ENCODE data around the gene IL36B.

The IL36B gene

GRCh38 chr2:113052396-113052917, at the start of gene IL36B:
Gene IL36B (minus strand): TSS chr2:113052867.
- TF ChIP-seq GATA2 (IDR thresholded peaks at IDR 0.05; ENCODE audit: low read depth, low read length) (no peak), GATA3 (IDR thresholded peaks at IDR 0.05; ENCODE audit: low read depth, low read length) (no peak)

GRCh38 chr2:113102133-113102532, 49.5 kb upstream of the IL36B start:
- TF ChIP-seq GATA2 (IDR thresholded peaks at IDR 0.05; ENCODE audit: low read depth, low read length) (no peak), GATA3 (IDR thresholded peaks at IDR 0.05; ENCODE audit: low read depth, low read length) (no peak)

- TF ChIP-seq GATA3 (IDR thresholded peaks at IDR 0.05; ENCODE audit: low read depth, low read length) (no peak), GATA2 (IDR thresholded peaks at IDR 0.05; ENCODE audit: low read depth, low read length) (no peak)
Measured at GRCh38 chr2:113098532-113098931, 45.9 kb upstream of the IL36B start.

- no peak for TF ChIP-seq GATA2 (IDR thresholded peaks at IDR 0.05; ENCODE audit: low read depth, low read length)
- no peak for TF ChIP-seq GATA3 (IDR thresholded peaks at IDR 0.05; ENCODE audit: low read depth, low read length)
Measured at GRCh38 chr2:113098041-113098440, 45.4 kb upstream of the IL36B start.

- TF ChIP-seq GATA2 (IDR thresholded peaks at IDR 0.05; ENCODE audit: low read depth, low read length) (no peak), GATA3 (IDR thresholded peaks at IDR 0.05; ENCODE audit: low read depth, low read length) (no peak)
Measured at GRCh38 chr2:113093613-113093977, 40.9 kb upstream of the IL36B start.

- TF ChIP-seq GATA3 (IDR thresholded peaks at IDR 0.05; ENCODE audit: low read depth, low read length) (no peak), GATA2 (IDR thresholded peaks at IDR 0.05; ENCODE audit: low read depth, low read length) (no peak)
Measured at GRCh38 chr2:113092864-113093612, 40.4 kb upstream of the IL36B start.

- TF ChIP-seq GATA2 (IDR thresholded peaks at IDR 0.05; ENCODE audit: low read depth, low read length) (no peak), GATA3 (IDR thresholded peaks at IDR 0.05; ENCODE audit: low read depth, low read length) (no peak)
Measured at GRCh38 chr2:113091231-113091896, 38.7 kb upstream of the IL36B start.

- TF ChIP-seq GATA3 (IDR thresholded peaks at IDR 0.05; ENCODE audit: low read depth, low read length) (no peak), GATA2 (IDR thresholded peaks at IDR 0.05; ENCODE audit: low read depth, low read length) (no peak)
Measured at GRCh38 chr2:113089916-113090315, 37.2 kb upstream of the IL36B start.

GRCh38 chr2:113088213-113088992, 35.7 kb upstream of the IL36B start:
- TF ChIP-seq GATA3 (IDR thresholded peaks at IDR 0.05; ENCODE audit: low read depth, low read length), result no peak
- no peak for TF ChIP-seq GATA2 (IDR thresholded peaks at IDR 0.05; ENCODE audit: low read depth, low read length)

GRCh38 chr2:113085542-113085941, 32.9 kb upstream of the IL36B start:
- TF ChIP-seq GATA3 (IDR thresholded peaks at IDR 0.05; ENCODE audit: low read depth, low read length) (no peak), GATA2 (IDR thresholded peaks at IDR 0.05; ENCODE audit: low read depth, low read length) (no peak)

- TF ChIP-seq GATA3 (IDR thresholded peaks at IDR 0.05; ENCODE audit: low read depth, low read length) (no peak), GATA2 (IDR thresholded peaks at IDR 0.05; ENCODE audit: low read depth, low read length) (no peak)
Measured at GRCh38 chr2:113084249-113085000, 31.8 kb upstream of the IL36B start.

- TF ChIP-seq GATA3 (IDR thresholded peaks at IDR 0.05; ENCODE audit: low read depth, low read length), result no peak
- TF ChIP-seq GATA2 (IDR thresholded peaks at IDR 0.05; ENCODE audit: low read depth, low read length), result no peak
Measured at GRCh38 chr2:113083296-113083695, 30.6 kb upstream of the IL36B start.

- TF ChIP-seq GATA3 (IDR thresholded peaks at IDR 0.05; ENCODE audit: low read depth, low read length), result no peak
- no peak for TF ChIP-seq GATA2 (IDR thresholded peaks at IDR 0.05; ENCODE audit: low read depth, low read length)
Measured at GRCh38 chr2:113081488-113082210, 29.0 kb upstream of the IL36B start.
